Astrocyte (in vitro differentiated cells and primary cell): Measurements from ENCODE around the gene MCEE. TPM values are rescaled to one million over a fixed set of nuclear protein-coding genes. Genes with fewer than 3 reads are reported as not detected.

ENCODE experiments used
- DNase-seq: peaks from one replicate; pipeline ENCODE4 v3.0.0-alpha.2; 2010; ENCODE audit warnings: low read depth
- FAIRE-seq: peaks from 2 replicates; lab custom pipeline; 2011; peaks lifted over from hg19 to GRCh38; lab: Jason Lieb, UNC
- H2AFZ ChIP-seq: 2 replicates; pipeline ENCODE4 v1.6.0; 2012; ENCODE audit warnings: low read depth, low read length, inconsistent platforms
- H3K27ac ChIP-seq: 2 replicates; pipeline ENCODE4 v1.5.1; 2011; ENCODE audit warnings: low read depth, low read length, inconsistent platforms
- H3K27me3 ChIP-seq: 2 replicates; pipeline ENCODE4 v1.6.0; 2011; ENCODE audit warnings: low read length, inconsistent platforms; ENCODE audit not compliant: insufficient read depth
- H3K36me3 ChIP-seq: 2 replicates; pipeline ENCODE4 v1.5.1; 2011; ENCODE audit warnings: low read length, inconsistent platforms; ENCODE audit not compliant: insufficient read depth
- H3K4me1 ChIP-seq: 2 replicates; pipeline ENCODE4 v1.5.1; 2011; ENCODE audit warnings: low read length, inconsistent platforms; ENCODE audit not compliant: insufficient read depth
- H3K4me2 ChIP-seq: 2 replicates; pipeline ENCODE4 v1.6.0; 2012; ENCODE audit warnings: low read length, inconsistent platforms
- H3K4me3 ChIP-seq: 2 replicates; pipeline ENCODE4 v1.5.1; 2011; ENCODE audit warnings: low read depth, mild to moderate bottlenecking, low read length, inconsistent platforms; ENCODE audit not compliant: insufficient read depth
- H3K79me2 ChIP-seq: 2 replicates; pipeline ENCODE4 v1.6.0; 2012; ENCODE audit warnings: mild to moderate bottlenecking, low read length, inconsistent platforms; ENCODE audit not compliant: insufficient read depth
- H3K9ac ChIP-seq: 2 replicates; pipeline ENCODE4 v1.6.0; 2012; ENCODE audit warnings: mild to moderate bottlenecking, low read length, inconsistent platforms
- H3K9me3 ChIP-seq: 2 replicates; pipeline ENCODE4 v1.5.1; 2012; ENCODE audit warnings: low read depth, mild to moderate bottlenecking, low read length, inconsistent platforms; ENCODE audit not compliant: insufficient read depth
- H4K20me1 ChIP-seq: 2 replicates; pipeline ENCODE4 v1.6.0; 2012; ENCODE audit warnings: low read length, inconsistent platforms; ENCODE audit not compliant: insufficient read depth
- H3K27ac Mint-ChIP-seq: one replicate; pipeline ENCODE4 v1.8.0; 2021; ENCODE audit warnings: mild to moderate bottlenecking, mixed read lengths; ENCODE audit not compliant: unreplicated experiment
- H3K27me3 Mint-ChIP-seq: one replicate; pipeline ENCODE4 v1.8.0; 2021; ENCODE audit warnings: low read depth, mixed read lengths; ENCODE audit not compliant: unreplicated experiment
- H3K36me3 Mint-ChIP-seq: one replicate; pipeline ENCODE4 v1.8.0; 2021; ENCODE audit warnings: low read depth, mixed read lengths; ENCODE audit not compliant: unreplicated experiment
- H3K4me1 Mint-ChIP-seq: one replicate; pipeline ENCODE4 v1.8.0; 2021; ENCODE audit warnings: low read depth, mixed read lengths; ENCODE audit not compliant: unreplicated experiment
- H3K4me3 Mint-ChIP-seq: one replicate; pipeline ENCODE4 v1.8.0; 2021; ENCODE audit warnings: mild to moderate bottlenecking, moderate library complexity, mixed read lengths; ENCODE audit not compliant: unreplicated experiment
- H3K9me3 Mint-ChIP-seq: one replicate; pipeline ENCODE4 v1.8.0; 2021; ENCODE audit warnings: mild to moderate bottlenecking, mixed read lengths; ENCODE audit not compliant: unreplicated experiment
- EZH2 ChIP-seq: IDR thresholded peaks from 2 replicates; pipeline ENCODE4 v1.6.1; 2012; ENCODE audit warnings: mild to moderate bottlenecking, low read length, inconsistent platforms; ENCODE audit not compliant: insufficient read depth
- total RNA-seq: library from RNA; stranded (reverse); gene quantifications from 2 replicates; pipeline ENCODE4 v1.2.1, GENCODE V29; 2021
- TF ChIP-seq, protein P1 (sequence below): IDR thresholded peaks from 2 replicates; pipeline ENCODE4 v1.5.1; 2011; ENCODE audit warnings: low read depth, mild to moderate bottlenecking, inconsistent platforms, low read length, moderate library complexity; ENCODE audit not compliant: insufficient read depth

The MCEE gene
- total RNA-seq, 1 donor from 2014 or later: 13.1 TPM

DNA sequence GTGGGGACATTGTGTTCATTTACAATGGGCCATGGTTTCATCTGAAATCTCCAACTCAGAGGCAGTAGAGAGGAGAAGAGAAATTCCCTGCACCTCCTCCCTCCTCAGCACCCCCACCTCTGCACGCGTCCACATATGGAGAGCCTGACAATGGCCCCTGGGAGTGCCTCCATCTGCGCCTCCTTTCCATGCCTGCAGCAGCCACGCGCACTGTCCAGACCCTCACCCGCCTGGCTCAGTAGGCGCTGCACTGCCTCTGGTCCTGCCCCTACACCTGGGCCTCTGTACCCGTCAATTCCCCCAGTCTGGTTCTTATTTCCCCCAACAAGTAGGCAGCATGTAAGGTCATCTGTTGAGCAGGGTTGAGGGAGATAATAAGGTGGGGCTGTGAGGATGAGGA lies 24.2 kb upstream of the MCEE start:
- Mint-ChIP-seq H3K4me1 (peaks cover 1% of the 10 kb centered on the region), H3K36me3 (no peaks in the 10 kb centered on the region), H3K9me3 (no peaks in the 10 kb centered on the region), H3K27me3 (peaks cover 19% of the 10 kb centered on the region), H3K27ac (no peak overlapping the region), H3K4me3 (no peak overlapping the region)
- no peak overlapping the region for H3K4me3 ChIP-seq
- FAIRE-seq (no peak), DNase-seq (no peak)
- TF ChIP-seq, protein P1, sequence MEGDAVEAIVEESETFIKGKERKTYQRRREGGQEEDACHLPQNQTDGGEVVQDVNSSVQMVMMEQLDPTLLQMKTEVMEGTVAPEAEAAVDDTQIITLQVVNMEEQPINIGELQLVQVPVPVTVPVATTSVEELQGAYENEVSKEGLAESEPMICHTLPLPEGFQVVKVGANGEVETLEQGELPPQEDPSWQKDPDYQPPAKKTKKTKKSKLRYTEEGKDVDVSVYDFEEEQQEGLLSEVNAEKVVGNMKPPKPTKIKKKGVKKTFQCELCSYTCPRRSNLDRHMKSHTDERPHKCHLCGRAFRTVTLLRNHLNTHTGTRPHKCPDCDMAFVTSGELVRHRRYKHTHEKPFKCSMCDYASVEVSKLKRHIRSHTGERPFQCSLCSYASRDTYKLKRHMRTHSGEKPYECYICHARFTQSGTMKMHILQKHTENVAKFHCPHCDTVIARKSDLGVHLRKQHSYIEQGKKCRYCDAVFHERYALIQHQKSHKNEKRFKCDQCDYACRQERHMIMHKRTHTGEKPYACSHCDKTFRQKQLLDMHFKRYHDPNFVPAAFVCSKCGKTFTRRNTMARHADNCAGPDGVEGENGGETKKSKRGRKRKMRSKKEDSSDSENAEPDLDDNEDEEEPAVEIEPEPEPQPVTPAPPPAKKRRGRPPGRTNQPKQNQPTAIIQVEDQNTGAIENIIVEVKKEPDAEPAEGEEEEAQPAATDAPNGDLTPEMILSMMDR: no peak
- no peak for TF ChIP-seq EZH2
- H3K27ac ChIP-seq: no peak overlapping the region
- H3K4me1 ChIP-seq: no peaks in the 10 kb centered on the region
- H3K36me3 ChIP-seq: peaks cover 2% of the 10 kb centered on the region
- H3K79me2 ChIP-seq: no peaks in the 10 kb centered on the region
- no peak overlapping the region for H3K4me2 ChIP-seq
- H3K9me3 ChIP-seq: no peaks in the 10 kb centered on the region
- no peak overlapping the region for H3K9ac ChIP-seq
- no peak overlapping the region for H2AFZ ChIP-seq
- H3K27me3 ChIP-seq: peaks cover 6% of the 10 kb centered on the region
- H4K20me1 ChIP-seq: peaks cover 3% of the 10 kb centered on the region

DNA sequence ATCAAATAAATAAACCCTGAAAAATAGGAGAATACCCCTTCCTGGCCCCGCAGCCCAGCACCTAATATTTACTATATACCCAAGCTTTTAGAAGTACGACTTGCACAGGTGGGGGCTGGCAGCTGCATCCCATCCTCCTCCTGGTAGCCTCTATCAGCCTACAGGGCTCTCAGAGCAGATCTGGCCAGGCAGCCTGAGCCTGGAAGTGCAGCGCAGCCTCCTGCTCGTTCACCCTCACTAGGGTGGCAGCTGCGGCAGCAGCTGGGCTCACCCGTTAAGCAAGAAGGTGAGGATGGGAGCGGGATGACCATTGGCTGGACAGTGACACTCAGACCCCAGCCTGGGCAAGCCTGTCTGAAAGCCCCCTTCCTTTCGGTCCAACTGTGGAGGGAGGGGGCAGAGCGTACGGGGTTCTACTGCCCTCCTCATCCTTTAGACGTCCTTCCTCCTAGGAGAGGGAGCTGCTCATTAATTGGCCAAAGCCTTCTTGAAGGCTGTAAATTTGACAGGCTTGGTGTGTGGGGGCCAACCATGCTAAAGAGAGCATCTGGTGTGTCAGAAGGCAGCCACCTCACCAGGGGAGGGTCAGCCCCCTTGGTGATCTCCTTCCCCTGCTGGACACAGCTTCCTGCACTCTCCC lies 23.7 kb upstream of the MCEE start:
- no peak overlapping the region for H3K4me2 ChIP-seq
- TF ChIP-seq EZH2: no peak
- TF ChIP-seq, protein P1: no peak
- Mint-ChIP-seq H3K9me3 (no peaks in the 10 kb centered on the region), H3K4me3 (no peak overlapping the region), H3K4me1 (peaks cover 1% of the 10 kb centered on the region), H3K27ac (no peak overlapping the region), H3K36me3 (peaks cover 5% of the 10 kb centered on the region), H3K27me3 (peaks cover 19% of the 10 kb centered on the region)
- no peak for FAIRE-seq
- no peaks in the 10 kb centered on the region for H3K4me1 ChIP-seq
- no peaks in the 10 kb centered on the region for H3K9me3 ChIP-seq
- no peak overlapping the region for H2AFZ ChIP-seq
- H3K9ac ChIP-seq: no peak overlapping the region
- peaks cover 9% of the 10 kb centered on the region for H4K20me1 ChIP-seq
- no peak overlapping the region for H3K27ac ChIP-seq
- peaks cover 6% of the 10 kb centered on the region for H3K27me3 ChIP-seq
- no peak overlapping the region for H3K4me3 ChIP-seq
- peaks cover 8% of the 10 kb centered on the region for H3K36me3 ChIP-seq
- H3K79me2 ChIP-seq: no peaks in the 10 kb centered on the region
- DNase-seq: no peak

DNA sequence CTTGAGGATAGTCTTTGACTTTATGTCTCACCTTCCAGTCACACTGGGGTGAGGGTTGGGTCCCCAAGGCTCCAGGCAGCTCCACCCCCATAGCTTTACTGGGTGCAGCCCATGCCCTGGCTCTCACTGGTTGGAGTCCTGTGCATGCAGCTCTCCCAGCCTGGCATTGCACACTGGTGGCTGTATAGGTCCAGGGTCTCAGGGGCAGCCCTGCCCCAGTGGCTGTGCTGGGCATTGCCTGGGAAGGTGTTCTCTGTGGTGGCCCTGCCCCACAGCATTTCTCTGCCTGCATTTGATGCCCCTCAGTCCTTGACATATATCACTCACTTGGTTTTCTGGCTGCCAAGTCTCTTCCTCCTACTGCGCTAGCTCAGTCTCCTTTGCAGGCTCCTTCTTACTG lies 21.6 kb upstream of the MCEE start:
- H3K27me3 ChIP-seq: peaks cover 6% of the 10 kb centered on the region
- no peak overlapping the region for H3K4me3 Mint-ChIP-seq
- H3K4me1 ChIP-seq: no peaks in the 10 kb centered on the region
- no peak overlapping the region for H3K4me2 ChIP-seq
- no peak overlapping the region for H3K9ac ChIP-seq
- peaks cover 12% of the 10 kb centered on the region for H3K36me3 ChIP-seq
- no peak overlapping the region for H3K4me3 ChIP-seq
- peaks cover 9% of the 10 kb centered on the region for H3K36me3 Mint-ChIP-seq
- H3K27ac Mint-ChIP-seq: no peak overlapping the region
- H3K9me3 Mint-ChIP-seq: no peaks in the 10 kb centered on the region
- no peak overlapping the region for H3K27ac ChIP-seq
- H3K79me2 ChIP-seq: no peaks in the 10 kb centered on the region
- TF ChIP-seq, protein P1: no peak
- TF ChIP-seq EZH2: no peak
- FAIRE-seq (no peak), DNase-seq (no peak)
- H3K4me1 Mint-ChIP-seq: peaks cover 1% of the 10 kb centered on the region
- H3K27me3 Mint-ChIP-seq: peaks cover 11% of the 10 kb centered on the region
- no peaks in the 10 kb centered on the region for H3K9me3 ChIP-seq
- no peak overlapping the region for H2AFZ ChIP-seq
- H4K20me1 ChIP-seq: peaks cover 16% of the 10 kb centered on the region
